SJSA1 (cell line): ENCODE data around the gene MDFI. TPM values are rescaled to one million over a fixed set of nuclear protein-coding genes. Genes with fewer than 3 reads are reported as not detected.

Experiments used
- DNase-seq, 2 experiments: peaks; one replicate each; pipeline ENCODE4 v3.0.0-alpha.2; 2015 to 2020; ENCODE audit warnings: low spot score in 2 of 2, low read depth in 1 of 2
- H3K27ac ChIP-seq: fragments of 250-450 bp; sonication (Bioruptor Pico); 2 replicates; pipeline ENCODE4 v1.5.1; 2020; ENCODE audit warnings: mild to moderate bottlenecking, moderate library complexity
- H3K27me3 ChIP-seq: fragments of 250-450 bp; sonication (Bioruptor Pico); replicated peaks from 2 replicates; pipeline ENCODE4 v1.5.1; 2020; ENCODE audit warnings: mild to moderate bottlenecking, moderate library complexity
- H3K36me3 ChIP-seq: fragments of 250-450 bp; sonication (Bioruptor Pico); 2 replicates; pipeline ENCODE4 v1.5.1; 2020; ENCODE audit warnings: mild to moderate bottlenecking
- H3K4me1 ChIP-seq: fragments of 250-450 bp; sonication (Bioruptor Pico); replicated peaks from 2 replicates; pipeline ENCODE4 v1.6.1; 2021; ENCODE audit warnings: mild to moderate bottlenecking
- H3K4me3 ChIP-seq: fragments of 250-450 bp; sonication (Bioruptor Pico); 2 replicates; pipeline ENCODE4 v1.5.1; 2020; ENCODE audit warnings: mild to moderate bottlenecking
- H3K9me3 ChIP-seq: fragments of 250-450 bp; sonication (Bioruptor Pico); replicated peaks from 2 replicates; pipeline ENCODE4 v1.5.1; 2020; ENCODE audit warnings: mild to moderate bottlenecking
- total RNA-seq: library from RNA; depleted of rRNA; stranded (reverse); fragments of >200 nt; shearing (Covaris generic); gene quantifications from 2 replicates; pipeline ENCODE4 v1.2.3, GENCODE V29; 2014

The MDFI gene
- total RNA-seq, 1 experiment from 2014 or later, result not detected

DNA sequence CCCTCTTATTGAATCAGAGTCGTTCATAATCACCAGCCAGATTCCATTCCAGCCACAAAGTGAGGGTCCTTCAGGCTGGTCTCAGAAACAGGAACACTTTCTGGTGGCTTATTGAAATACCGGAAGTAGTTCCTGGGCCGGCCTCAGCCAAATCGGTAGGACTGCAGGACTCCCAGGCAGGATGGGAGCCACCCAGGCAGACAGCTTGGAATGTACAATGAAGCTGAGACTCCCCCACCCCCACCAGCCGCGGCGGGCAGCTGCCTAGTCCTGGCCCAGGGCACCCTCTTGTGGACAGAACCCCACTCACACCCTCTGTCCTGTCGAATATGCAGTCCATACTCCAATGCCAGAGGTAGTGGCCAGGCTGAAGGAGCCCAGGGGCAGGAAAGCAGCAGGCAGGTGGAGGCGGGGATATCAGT lies 43.8 kb downstream of the MDFI start:
- H3K9me3 ChIP-seq, result no peaks in the 10 kb centered on the region
- H3K4me1 ChIP-seq, result peaks cover 13% of the 10 kb centered on the region
- DNase-seq, result peak; percentile 92 to 98
- H3K36me3 ChIP-seq, result no peaks in the 10 kb centered on the region
- H3K27me3 ChIP-seq, result no peaks in the 10 kb centered on the region
- H3K27ac ChIP-seq, result peak overlapping the region; percentile 22; the same call in 1 of the 2 replicates
- H3K4me3 ChIP-seq, result no peak overlapping the region

- DNase-seq, result no peak
- H3K9me3 ChIP-seq, result no peaks in the 10 kb centered on the region
- no peak overlapping the region for H3K4me3 ChIP-seq
These were observed 44.4 kb downstream of the MDFI start for GRCh38 chr6:41682497-41683272.

DNA sequence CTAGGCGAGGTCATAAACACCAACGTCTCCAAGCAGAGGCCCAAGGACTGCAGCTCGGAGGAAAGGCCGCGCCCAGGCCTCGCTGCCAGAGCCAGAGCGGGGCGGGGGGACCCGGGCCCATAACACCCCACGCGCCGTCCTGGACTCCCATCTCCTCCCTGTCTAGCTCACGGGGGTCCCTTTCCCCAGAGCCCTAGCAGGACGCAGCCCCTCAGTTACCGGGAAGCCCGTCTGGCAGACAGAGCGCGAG lies 44.9 kb downstream of the MDFI start:
- Histone ChIP-seq H3K36me3 (no peaks in the 10 kb centered on the region), H3K4me3 (no peak overlapping the region), H3K4me1 (peaks cover 13% of the 10 kb centered on the region), H3K9me3 (no peaks in the 10 kb centered on the region), H3K27ac (no peak overlapping the region), H3K27me3 (no peaks in the 10 kb centered on the region)
- DNase-seq, result no peak

More at GRCh38 chr6:41682497-41683272, 44.4 kb downstream of the MDFI start:
- Histone ChIP-seq H3K4me1 (peaks cover 13% of the 10 kb centered on the region), H3K36me3 (no peaks in the 10 kb centered on the region), H3K27me3 (no peaks in the 10 kb centered on the region), H3K27ac (no peak overlapping the region)

DNA sequence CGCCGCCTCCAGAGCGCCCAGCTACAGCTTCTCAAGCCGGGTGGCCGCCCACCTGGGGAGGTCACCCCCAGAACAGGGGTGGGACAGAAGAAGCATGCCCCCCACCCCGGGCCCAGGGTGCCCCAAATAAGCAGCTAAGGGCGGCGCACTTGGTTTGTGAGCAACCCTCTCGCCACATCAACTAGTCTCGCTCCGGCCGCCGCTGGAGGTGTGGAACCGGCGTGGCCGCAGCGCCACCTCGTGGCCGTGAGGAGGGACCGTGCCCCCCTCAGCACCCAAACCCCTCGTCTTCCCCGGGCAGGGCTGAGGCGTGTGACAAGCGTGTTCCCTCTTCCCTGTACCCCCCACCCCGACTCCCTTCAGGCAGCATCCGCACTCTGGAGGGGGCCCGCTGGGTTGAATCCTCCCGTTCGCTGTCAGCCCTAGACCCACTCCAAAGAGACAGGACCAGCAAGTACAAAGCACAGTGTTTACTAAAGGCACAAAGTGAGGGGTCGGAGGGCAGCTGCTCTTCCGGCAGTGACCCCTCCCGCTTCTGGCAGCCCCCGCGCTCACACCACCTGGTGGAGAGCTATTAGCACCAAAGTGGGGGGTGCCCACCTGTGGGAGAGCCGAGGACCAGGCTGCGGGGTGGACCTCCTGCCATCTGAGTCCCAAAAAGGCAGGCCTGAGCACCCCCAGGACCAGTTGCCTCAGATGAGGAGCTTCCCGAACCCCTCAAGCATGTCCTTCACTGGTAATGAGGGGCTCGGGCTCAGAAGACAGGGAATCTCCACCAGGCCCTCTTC lies 45.4 kb downstream of the MDFI start:
- Histone ChIP-seq H3K4me1 (peaks cover 13% of the 10 kb centered on the region), H3K9me3 (no peaks in the 10 kb centered on the region), H3K27ac (no peak overlapping the region), H3K36me3 (no peaks in the 10 kb centered on the region), H3K4me3 (no peak overlapping the region), H3K27me3 (no peaks in the 10 kb centered on the region)
- peak; percentile 62 to 73 for DNase-seq

- Histone ChIP-seq H3K4me3 (no peak overlapping the region), H3K27ac (no peak overlapping the region), H3K9me3 (no peaks in the 10 kb centered on the region), H3K4me1 (peaks cover 13% of the 10 kb centered on the region), H3K27me3 (no peaks in the 10 kb centered on the region), H3K36me3 (no peaks in the 10 kb centered on the region)
- DNase-seq, result no peak
These were observed 46.3 kb downstream of the MDFI start for GRCh38 chr6:41684311-41685180.

DNA sequence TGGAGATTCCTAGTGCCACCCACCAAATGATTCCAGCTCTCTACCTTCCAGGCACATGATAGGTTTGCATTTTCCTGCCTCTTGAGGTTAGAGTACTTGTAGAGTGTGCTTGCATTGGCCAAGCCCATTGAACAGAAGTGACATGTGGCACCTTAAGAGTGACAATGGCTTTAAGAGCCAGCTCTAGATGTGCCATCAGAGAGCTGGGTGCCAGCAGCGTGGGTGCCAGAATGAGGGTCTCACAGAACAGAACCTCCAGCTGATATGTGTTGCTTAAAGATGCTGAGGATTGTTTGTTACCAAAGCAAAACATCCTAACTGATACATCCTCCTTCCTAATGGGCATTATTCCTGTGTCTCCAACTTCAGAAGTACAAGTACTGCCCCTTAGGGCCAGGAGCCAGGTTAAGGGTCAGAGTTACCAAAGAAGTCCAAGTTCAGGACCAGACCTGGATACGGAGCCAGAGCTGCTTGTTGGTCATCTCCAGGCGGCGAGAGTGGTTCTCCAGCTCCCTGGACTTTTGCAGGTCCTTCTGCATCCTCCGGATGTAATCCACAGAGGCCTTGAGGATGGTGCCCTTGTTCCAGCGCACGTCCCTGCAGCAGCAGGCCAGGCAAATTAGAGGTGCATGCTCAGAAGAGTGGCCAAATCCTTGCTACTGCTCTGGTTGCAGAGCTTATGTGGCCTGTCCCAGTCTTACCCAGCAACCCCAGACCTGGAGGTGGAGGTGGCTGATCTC lies 47.5 kb downstream of the MDFI start:
- Histone ChIP-seq H3K36me3 (no peaks in the 10 kb centered on the region), H3K9me3 (no peaks in the 10 kb centered on the region), H3K27ac (no peak overlapping the region), H3K4me1 (peaks cover 13% of the 10 kb centered on the region), H3K4me3 (no peak overlapping the region), H3K27me3 (no peaks in the 10 kb centered on the region)
- DNase-seq, result no peak

DNA sequence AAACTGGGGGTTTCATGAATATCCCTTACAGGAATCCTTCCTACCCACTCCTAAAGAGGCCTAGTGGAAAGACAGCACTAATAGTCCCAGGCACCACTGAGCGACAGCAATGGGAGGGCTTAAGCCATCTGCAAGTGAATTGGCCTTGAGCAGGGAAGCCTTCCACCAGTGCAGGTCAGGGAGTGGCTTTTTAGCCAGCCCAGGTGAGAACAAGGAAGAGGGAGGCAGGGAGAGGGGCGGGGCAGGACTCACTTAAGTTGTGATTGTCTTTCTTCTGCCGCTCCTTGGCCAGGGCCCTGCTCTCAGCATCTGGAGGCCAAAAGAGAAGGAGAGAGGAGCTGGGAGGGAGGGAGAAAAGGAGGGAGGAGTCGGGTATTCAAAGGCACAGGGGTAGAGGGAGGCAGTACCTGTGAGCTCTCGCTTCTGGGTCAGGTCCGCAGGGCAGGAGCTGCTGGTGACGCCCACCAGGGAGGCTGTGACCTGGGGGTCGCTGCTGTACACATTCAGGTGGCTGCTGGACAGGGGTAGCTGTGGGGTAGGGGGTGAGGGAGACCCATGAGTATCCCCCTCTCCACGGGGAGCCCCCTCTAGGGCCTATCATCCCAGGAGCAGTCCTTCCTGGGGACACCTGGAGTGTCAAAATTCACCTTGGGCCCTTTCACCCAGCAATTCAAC lies 49.4 kb downstream of the MDFI start:
- Histone ChIP-seq H3K27ac (no peak overlapping the region), H3K36me3 (no peaks in the 10 kb centered on the region), H3K4me3 (no peak overlapping the region), H3K9me3 (no peaks in the 10 kb centered on the region), H3K27me3 (no peaks in the 10 kb centered on the region), H3K4me1 (peaks cover 8% of the 10 kb centered on the region)
- no peak for DNase-seq

DNA sequence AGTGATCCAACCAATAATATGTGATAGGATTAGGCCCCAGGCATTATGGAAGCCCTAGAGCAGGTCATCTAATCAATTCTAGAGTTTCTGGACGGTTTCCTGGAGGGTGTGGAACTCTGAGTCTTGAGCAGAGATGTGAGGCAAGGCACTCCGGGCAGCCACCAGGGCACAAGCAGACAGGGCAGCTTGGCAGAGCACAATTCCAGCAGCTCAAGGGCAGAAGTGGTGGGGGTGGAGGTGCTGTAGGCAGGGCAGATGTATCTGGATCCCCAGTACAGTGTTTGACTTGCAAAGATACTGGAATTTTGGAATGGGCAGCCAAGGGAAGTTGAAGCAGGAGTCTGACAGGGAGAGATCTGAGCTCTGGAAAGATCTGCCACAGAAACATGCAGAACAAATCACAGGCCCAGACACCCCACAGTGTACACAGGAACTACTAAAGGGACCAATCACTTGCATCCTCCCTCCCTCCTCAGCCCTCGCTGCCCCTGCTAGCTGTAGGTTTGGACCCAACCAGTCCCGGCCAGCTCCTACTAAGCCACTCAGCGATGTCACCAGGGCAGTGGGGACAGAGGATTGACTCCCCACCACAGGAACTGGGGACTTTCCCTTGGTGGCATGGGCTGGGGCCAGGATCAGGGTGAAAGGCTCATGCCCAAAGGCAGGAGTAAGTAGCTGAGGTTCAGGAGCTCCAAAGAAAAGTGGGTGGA lies 50.1 kb downstream of the MDFI start:
- Histone ChIP-seq H3K27ac (no peak overlapping the region), H3K4me1 (peaks cover 5% of the 10 kb centered on the region), H3K27me3 (no peaks in the 10 kb centered on the region), H3K9me3 (no peaks in the 10 kb centered on the region), H3K4me3 (no peak overlapping the region), H3K36me3 (no peaks in the 10 kb centered on the region)
- no peak for DNase-seq

DNA sequence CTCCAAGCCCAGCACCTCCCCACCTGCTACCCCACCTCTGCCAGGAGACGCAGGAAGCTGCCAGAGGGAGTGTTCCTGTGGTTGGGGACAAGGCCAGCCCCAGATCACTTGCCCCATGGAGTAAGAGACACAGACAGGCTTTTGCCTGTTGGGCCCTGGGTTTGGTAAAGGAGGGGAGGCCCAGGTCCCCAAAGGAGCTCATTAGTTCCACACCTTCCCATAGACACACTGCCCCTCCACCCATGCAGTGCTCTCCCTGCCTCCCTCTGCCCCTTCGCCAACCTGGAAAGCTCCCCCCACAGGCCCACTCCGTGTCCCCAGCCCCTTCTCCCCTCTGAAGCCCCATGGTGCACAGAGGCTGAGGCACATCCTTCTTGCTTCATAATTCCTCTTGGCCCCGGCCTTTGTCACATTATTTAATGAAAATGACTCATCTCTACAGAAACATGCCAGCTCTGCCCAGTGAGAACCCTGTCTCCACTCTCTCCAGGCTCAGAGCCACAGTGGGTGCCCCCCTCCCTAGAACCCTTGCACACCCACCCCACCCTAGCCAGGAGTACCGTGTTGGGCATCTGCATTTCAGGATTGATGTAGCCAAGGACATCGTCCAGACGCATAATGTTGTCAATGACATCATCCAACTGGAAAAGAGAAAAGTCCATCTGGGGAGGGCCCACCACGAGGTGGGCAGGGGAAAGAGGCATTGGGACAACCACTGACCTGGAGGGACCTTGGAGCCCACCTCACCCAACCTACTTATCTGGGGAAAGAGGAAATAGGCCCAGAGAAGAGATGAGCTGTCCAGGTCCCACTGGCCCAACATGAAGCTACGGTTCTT lies 51.1 kb downstream of the MDFI start:
- Histone ChIP-seq H3K4me3 (no peak overlapping the region), H3K9me3 (no peaks in the 10 kb centered on the region), H3K27me3 (no peaks in the 10 kb centered on the region), H3K27ac (no peak overlapping the region), H3K36me3 (no peaks in the 10 kb centered on the region), H3K4me1 (no peaks in the 10 kb centered on the region; the same call in 1 of the 2 replicates)
- DNase-seq, result no peak

DNA sequence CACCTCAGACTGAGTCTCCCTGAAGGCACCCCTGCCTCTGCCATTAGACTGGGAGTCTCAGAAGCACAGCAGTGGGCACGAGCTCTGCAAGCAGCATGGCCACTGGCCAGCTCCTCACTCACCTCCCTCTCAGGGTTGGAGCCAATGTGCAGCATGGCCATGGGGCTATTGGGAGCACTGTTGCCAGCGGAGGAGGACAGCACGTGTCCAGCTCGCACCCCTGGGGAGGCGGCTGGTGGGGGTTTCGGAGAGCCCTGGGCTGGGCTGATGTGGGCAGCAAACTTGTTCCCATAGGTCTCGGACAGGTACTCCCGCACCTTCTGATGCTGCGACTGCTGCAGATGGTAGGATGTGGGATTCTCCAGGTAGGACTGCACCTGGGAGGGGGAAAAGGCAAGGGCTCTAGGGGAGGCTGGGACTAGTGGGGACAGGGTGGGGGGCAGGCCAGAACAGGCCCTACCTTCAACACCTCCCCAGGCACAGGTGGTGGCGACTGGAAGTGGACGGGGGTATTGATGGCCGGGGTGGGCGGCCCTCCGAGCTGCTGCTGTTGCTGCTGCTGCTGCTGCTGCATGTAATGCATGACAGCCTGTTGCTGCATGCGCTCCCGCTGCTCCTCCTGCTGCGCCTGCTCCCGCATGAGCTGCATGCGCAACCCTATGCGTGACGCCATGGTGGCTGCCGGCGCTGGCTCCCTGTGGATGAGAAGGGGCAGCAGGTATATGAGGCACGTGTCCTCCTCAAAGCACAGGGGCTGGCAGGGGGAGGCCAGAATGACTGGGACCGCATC lies 52.5 kb downstream of the MDFI start:
- Histone ChIP-seq H3K4me1 (no peaks in the 10 kb centered on the region; the same call in 1 of the 2 replicates), H3K4me3 (no peak overlapping the region), H3K27ac (no peak overlapping the region), H3K27me3 (no peaks in the 10 kb centered on the region), H3K36me3 (no peaks in the 10 kb centered on the region), H3K9me3 (no peaks in the 10 kb centered on the region)
- DNase-seq, result no peak

DNA sequence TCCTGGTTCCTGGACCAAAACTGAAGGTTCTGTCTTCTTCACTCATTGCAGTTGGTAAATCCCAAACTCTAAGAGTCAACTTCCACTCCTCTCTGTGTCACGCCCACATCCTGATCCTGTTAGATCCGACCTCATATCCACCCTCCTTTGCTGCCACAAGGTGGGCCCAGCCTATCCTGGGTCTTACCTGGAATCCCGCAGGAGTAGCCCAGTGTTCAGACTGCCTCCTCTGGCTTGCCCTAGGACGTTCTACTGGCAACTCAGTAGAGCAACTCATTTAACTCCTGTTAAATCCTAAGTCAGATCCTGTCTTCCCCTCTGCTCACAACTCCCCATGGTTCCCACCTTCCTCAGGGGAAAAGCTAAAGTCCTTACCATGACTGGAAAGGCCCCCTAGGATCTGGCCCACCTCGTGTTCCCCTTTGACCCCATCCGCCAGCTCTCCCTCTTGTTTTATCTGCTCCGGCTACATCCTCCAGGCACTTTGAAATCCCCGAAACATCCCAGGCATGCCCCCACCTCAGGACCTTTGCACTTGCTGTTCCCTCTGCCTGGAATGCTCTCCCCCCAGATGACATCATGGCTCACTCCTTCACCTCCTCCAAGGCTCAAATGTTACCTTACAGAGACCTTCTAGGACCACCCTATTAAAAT lies 53.3 kb downstream of the MDFI start:
- Histone ChIP-seq H3K27me3 (no peaks in the 10 kb centered on the region), H3K27ac (no peak overlapping the region), H3K4me3 (no peak overlapping the region), H3K4me1 (no peaks in the 10 kb centered on the region; the same call in 1 of the 2 replicates), H3K36me3 (no peaks in the 10 kb centered on the region), H3K9me3 (no peaks in the 10 kb centered on the region)
- no peak for DNase-seq
